HG02642 (cell line): Measurements from ENCODE around the gene SLX4IP.
A peak's percentile ranks its signal among the peaks of the same experiment; 100 is the strongest.

Experiments used
- ATAC-seq: cut with Tn5 transposase; IDR thresholded peaks from one replicate; pipeline ENCODE4 v1.9.1; 2021; ENCODE audit warnings: mild to moderate bottlenecking; ENCODE audit not compliant: unreplicated experiment, poor library complexity

The SLX4IP gene

GRCh38 chr20:10654250-10654610, 219.1 kb downstream of the SLX4IP start:
- ATAC-seq, result no peak

- peak; percentile 71 for ATAC-seq
Observed at GRCh38 chr20:10654630-10655029, 219.5 kb downstream of the SLX4IP start.

GRCh38 chr20:10655720-10656669, 220.9 kb downstream of the SLX4IP start:
- ATAC-seq, result no peak

GRCh38 chr20:10657453-10657852, 222.3 kb downstream of the SLX4IP start:
- ATAC-seq, result no peak

GRCh38 chr20:10658051-10658823, 223.1 kb downstream of the SLX4IP start:
- no peak for ATAC-seq

GRCh38 chr20:10658876-10659632, 223.9 kb downstream of the SLX4IP start:
- no peak for ATAC-seq

GRCh38 chr20:10659651-10660601, 224.8 kb downstream of the SLX4IP start:
- no peak for ATAC-seq

GRCh38 chr20:10660661-10661060, 225.6 kb downstream of the SLX4IP start:
- ATAC-seq, result no peak

GRCh38 chr20:10661261-10661660, 226.2 kb downstream of the SLX4IP start:
- no peak for ATAC-seq

- no peak for ATAC-seq
Observed at GRCh38 chr20:10662151-10662550, 227.0 kb downstream of the SLX4IP start.

GRCh38 chr20:10662661-10663458, 227.8 kb downstream of the SLX4IP start:
- ATAC-seq, result no peak

GRCh38 chr20:10663756-10664155, 228.7 kb downstream of the SLX4IP start:
- no peak for ATAC-seq

GRCh38 chr20:10665027-10665561, 230.0 kb downstream of the SLX4IP start:
- ATAC-seq, result no peak

GRCh38 chr20:10665791-10666190, 230.7 kb downstream of the SLX4IP start:
- no peak for ATAC-seq

GRCh38 chr20:10666221-10667076, 231.3 kb downstream of the SLX4IP start:
- no peak for ATAC-seq

- no peak for ATAC-seq
Observed at GRCh38 chr20:10667077-10667401, 231.9 kb downstream of the SLX4IP start.

GRCh38 chr20:10667560-10668167, 232.6 kb downstream of the SLX4IP start:
- ATAC-seq, result no peak
